Myocyte (in vitro differentiated cells): ENCODE results near the gene GSTA1. TPM values are rescaled to one million over a fixed set of nuclear protein-coding genes. Genes with fewer than 3 reads are reported as not detected.
"Not testable (repeated sequence)": the region's sequence is repeated elsewhere in the genome, so short reads cannot be mapped to it uniquely, and the experiment has no call there.

Experiments used
- DNase-seq: peaks from one replicate; pipeline ENCODE4 v3.0.0-alpha.2; 2012; ENCODE audit warnings: low read depth
- total RNA-seq: library from RNA; depleted of rRNA; stranded (reverse); fragments of >200 nt; gene quantifications from 2 replicates; pipeline ENCODE4 v1.2.3, GENCODE V29; 2014

Gene GSTA1
- total RNA-seq, 1 donor from 2014 or later: not detected

DNA sequence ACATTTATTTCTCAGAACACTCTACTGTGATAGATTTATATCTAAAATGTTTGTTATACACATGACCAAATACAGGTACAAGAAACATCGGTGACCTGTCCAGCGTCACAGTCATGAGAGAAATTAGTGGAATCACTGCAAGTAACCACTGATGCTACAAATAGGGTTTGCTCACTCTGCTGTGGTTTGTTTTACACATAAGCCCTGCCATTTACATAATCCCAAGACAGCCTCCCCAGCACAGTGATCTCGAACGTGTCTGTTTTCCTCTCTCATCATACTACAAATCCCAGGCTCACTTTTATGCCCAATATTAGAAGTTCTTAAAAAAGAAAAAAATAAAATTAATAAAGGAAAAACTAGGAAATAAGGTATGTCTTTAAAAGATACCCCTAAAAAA is 6.2 kb upstream of the GSTA1 start:
- not testable (repeated sequence) for DNase-seq

DNA sequence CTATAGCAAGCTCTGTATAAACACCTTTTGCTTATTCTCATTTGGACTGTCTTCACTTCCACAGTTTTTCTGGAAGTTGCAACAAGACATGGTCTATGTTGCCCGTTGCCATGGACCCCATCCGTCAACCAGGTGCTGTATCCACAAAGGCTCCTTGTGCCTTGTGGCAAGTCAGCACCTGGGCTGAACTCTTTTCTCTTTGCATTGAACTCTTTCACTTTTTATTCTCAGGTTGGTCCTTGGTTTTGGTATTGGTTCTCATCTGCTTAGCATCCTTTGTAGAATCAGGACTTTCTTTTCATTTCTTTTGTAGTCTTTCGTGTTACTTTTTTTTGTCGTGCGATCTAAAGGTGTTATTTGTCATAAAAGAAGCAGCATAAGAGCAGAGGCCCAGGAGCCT is 5.0 kb upstream of the GSTA1 start:
- no peak for DNase-seq

GRCh38 chr6:52802806-52803205 is 810 bp downstream of the GSTA1 start:
- DNase-seq: no peak

GRCh38 chr6:52801188-52801841 is 2.3 kb downstream of the GSTA1 start:
- no peak for DNase-seq

- peak; percentile 59 for DNase-seq
Measured at GRCh38 chr6:52799272-52799671, 4.3 kb downstream of the GSTA1 start.

GRCh38 chr6:52794366-52794765 is 9.2 kb downstream of the GSTA1 start:
- not testable (repeated sequence) for DNase-seq

- no peak for DNase-seq
Measured at GRCh38 chr6:52790861-52791260, 12.8 kb downstream of the GSTA1 start.

DNA sequence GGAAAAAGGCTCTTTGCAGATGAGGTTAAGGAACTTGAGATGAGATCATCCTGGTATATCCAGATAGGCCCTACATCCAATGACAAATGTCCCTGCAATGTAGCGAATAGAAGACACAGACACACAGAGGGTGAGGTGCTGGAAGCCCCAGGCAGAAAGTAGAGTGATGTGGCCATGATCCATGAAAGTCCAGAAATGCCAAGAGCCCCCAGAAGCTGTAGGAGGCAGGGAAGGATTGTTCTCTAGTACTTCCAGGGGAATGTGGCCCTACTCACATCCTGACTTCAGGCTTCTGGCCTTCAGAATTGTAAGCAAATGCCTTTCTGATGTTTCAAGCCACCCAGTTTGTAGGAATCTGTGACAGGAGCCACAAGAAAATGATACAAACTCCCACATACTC is 14.0 kb downstream of the GSTA1 start:
- DNase-seq: not testable (repeated sequence)

DNA sequence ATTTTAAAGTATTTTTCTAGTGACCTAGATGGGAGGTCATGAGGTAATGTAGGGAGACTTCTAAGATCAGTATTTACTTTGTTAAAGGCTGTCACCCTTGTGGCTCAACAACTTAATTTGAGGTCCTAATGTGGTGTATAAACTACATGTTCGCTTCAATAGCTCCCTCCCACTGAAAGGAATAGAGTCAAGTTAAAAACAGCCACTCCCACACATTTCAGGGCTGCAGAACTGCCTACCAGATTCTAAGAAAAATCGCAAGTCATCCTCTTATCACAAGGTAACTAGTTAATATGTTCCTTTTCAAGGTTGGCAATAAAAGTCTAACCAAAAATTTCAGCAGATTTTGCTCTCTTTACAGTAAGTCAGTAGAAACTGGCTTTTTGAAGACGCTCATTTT is 15.1 kb downstream of the GSTA1 start:
- no peak for DNase-seq

- no peak for DNase-seq
Measured at GRCh38 chr6:52787917-52788316, 15.7 kb downstream of the GSTA1 start.

GRCh38 chr6:52786249-52786956 is 17.2 kb downstream of the GSTA1 start:
- no peak for DNase-seq

GRCh38 chr6:52782696-52783274 is 20.8 kb downstream of the GSTA1 start:
- DNase-seq: not testable (repeated sequence)

DNA sequence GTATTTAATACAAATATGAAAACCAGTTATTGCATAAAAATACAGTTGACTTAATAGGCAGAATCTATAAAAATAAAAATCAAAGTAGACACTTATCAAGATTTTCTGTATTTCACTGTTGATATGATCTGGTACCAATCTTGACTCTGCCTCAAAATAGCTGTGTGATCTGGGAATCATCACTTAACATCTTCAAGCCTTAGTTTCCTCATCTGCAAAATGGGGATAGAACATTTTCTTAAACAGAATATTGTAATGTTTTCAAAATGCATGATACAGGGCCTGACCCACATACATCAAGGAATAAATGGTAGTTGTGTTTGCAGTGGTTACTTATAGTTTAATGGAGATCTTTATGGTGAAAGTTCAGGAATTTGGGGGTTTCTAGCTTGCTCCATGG is 21.4 kb downstream of the GSTA1 start:
- DNase-seq: not testable (repeated sequence)

DNA sequence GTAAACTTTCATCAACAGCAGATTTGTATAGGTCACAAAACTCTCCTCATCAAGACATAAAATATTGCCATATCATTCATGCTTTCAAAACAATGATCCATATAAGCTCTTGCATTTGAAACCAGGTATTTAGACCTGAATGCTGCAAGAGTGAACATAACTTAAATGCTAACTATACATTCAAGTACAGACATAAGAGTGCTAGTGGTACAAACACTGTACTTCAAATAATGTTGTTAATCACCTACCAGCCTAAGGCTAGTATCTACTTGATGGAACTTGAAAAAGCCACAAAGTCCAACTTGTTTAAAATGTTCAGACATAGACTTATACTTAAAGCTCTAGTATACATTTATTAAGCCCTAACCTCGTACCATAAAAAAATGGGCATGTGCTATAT is 24.4 kb downstream of the GSTA1 start:
- no peak for DNase-seq

- not testable (repeated sequence) for DNase-seq
Measured at GRCh38 chr6:52776711-52777351, 26.8 kb downstream of the GSTA1 start.

GRCh38 chr6:52769399-52769798 is 34.2 kb downstream of the GSTA1 start:
- peak; percentile 45 for DNase-seq

GRCh38 chr6:52767658-52768057 is 36.0 kb downstream of the GSTA1 start:
- peak; percentile 10 for DNase-seq

GRCh38 chr6:52763322-52763916 is 40.2 kb downstream of the GSTA1 start, which contains the start of gene GSTA2:
Gene GSTA2, minus strand, starts transcription at chr6:52763475. Its CDS starts 5,528 bp downstream, at chr6:52757947.
- DNase-seq: not testable (repeated sequence)

DNA sequence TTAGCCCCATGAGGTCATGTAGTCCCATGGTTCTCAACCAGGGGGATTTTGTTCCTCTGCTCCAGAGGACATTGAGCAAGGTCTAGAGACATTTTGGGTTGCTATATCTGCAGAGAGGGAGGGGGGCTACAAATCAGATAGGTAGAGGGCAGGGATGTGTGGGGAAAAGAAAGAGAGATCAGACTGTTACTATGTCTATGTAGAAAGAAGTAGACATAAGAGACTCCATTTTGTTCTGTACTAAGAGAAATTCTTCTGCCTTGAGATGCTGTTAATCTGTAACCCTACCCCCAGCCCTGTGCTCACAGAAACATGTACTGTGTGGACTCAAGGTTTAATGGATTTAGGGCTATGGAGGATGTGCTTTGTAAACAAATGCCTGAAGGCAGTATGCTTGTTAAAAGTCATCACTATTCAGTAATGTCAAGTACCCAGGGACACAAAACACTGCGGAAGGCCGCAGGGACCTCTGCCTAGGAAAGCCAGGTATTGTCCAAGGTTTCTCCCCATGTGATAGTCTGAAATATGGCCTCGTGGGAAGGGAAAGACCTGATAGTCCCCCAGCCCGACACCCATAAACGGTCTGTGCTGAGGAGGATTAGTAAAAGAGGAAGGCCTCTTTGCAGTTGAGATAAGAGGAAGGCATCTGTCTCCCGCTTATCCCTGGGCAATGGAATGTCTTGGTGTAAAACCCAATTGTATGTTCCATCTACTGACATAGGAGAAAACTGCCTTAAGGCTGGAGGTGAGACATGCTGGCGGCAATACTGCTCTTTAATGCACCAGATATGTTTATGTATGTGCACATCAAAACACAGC is 41.7 kb downstream of the GSTA1 start:
- DNase-seq: not testable (repeated sequence)

GRCh38 chr6:52760105-52760765 is 43.4 kb downstream of the GSTA1 start:
- no peak for DNase-seq
